IMR-90 (cell line): ENCODE measurements around the gene NOTCH2. TPM values are rescaled to one million over a fixed set of nuclear protein-coding genes. Genes with fewer than 3 reads are reported as not detected.

Source experiments
- ATAC-seq: fragments of 200-7000 bp; cut with Tn5 transposase; 2 replicates; pipeline ENCODE4 v1.9.1; 2020; ENCODE audit warnings: low read depth, mild to moderate bottlenecking, moderate library complexity
- BruUV-seq: library from RNA; stranded (reverse); fragments of 400-500 nt; replicated peaks from 2 replicates; lab custom pipeline; 2021; lab: Mats Ljungman, UMichigan
- CTCF ChIA-PET: fragments of 300-600 bp; formaldehyde crosslinking; extraction: SDS; loops from one replicate; lab custom pipeline; 2021; ENCODE audit warnings: antibody characterized with exemption; lab: Yijun Ruan, JAX
- POLR2A ChIA-PET: fragments of 300-600 bp; sonication (Branson Sonifier 250); formaldehyde crosslinking; loops from one replicate; lab custom pipeline; 2022; ENCODE audit warnings: antibody characterized with exemption; ENCODE audit not compliant: unreplicated experiment; lab: Charles Lee
- DNase-seq: peaks from one replicate; pipeline ENCODE4 v3.0.0; 2013
- H2AFZ ChIP-seq: replicated peaks from 2 replicates; pipeline ENCODE3; 2013; ENCODE audit warnings: low read length, mild to moderate bottlenecking; ENCODE audit not compliant: poor library complexity
- H2AK5ac ChIP-seq: 2 replicates; pipeline ENCODE4 v1.6.1; 2013; ENCODE audit warnings: low read depth, low read length, inconsistent platforms
- H2AK9ac ChIP-seq: replicated peaks from 2 replicates; pipeline ENCODE3; 2013; ENCODE audit warnings: mild to moderate bottlenecking, low read depth, low read length, moderate library complexity; ENCODE audit not compliant: poor library complexity
- H2BK120ac ChIP-seq: 2 replicates; pipeline ENCODE4 v1.6.1; 2013; ENCODE audit warnings: low read depth, low read length, inconsistent platforms
- H2BK15ac ChIP-seq: 3 replicates; pipeline ENCODE4 v1.6.1; 2013; ENCODE audit warnings: low read depth, low read length, inconsistent platforms
- H2BK20ac ChIP-seq: 2 replicates; pipeline ENCODE4 v1.6.1; 2013; ENCODE audit warnings: low read depth, mild to moderate bottlenecking, inconsistent platforms, low read length, moderate library complexity
- H2BK5ac ChIP-seq: 2 replicates; pipeline ENCODE4 v1.6.1; 2013; ENCODE audit warnings: mild to moderate bottlenecking, low read depth, low read length, inconsistent platforms; ENCODE audit not compliant: poor library complexity, severe bottlenecking
- H3K14ac ChIP-seq: replicated peaks from 2 replicates; pipeline ENCODE4 v1.6.1; 2013; ENCODE audit warnings: low read depth, low read length, inconsistent platforms
- H3K18ac ChIP-seq: 2 replicates; pipeline ENCODE4 v1.6.1; 2013; ENCODE audit warnings: low read depth, low read length, control low read depth
- H3K23ac ChIP-seq: 2 replicates; pipeline ENCODE4 v1.6.1; 2013; ENCODE audit warnings: low read depth, low read length, inconsistent platforms
- H3K27ac ChIP-seq: 2 replicates; pipeline ENCODE4 v1.5.1; 2013; ENCODE audit warnings: mild to moderate bottlenecking, control low read depth, low read length; ENCODE audit not compliant: insufficient read depth
- H3K27me3 ChIP-seq: 2 replicates; pipeline ENCODE4 v1.6.1; 2013; ENCODE audit warnings: low read length; ENCODE audit not compliant: control insufficient read depth, insufficient read depth
- H3K36me3 ChIP-seq: 2 replicates; pipeline ENCODE4 v1.6.1; 2013; ENCODE audit warnings: low read length, mixed read lengths; ENCODE audit not compliant: control insufficient read depth, insufficient read depth
- H3K4ac ChIP-seq: 2 replicates; pipeline ENCODE4 v1.6.1; 2013; ENCODE audit warnings: low read depth, low read length, inconsistent platforms
- H3K4me1 ChIP-seq: 2 replicates; pipeline ENCODE4 v1.6.1; 2013; ENCODE audit warnings: low read length, mixed read lengths; ENCODE audit not compliant: control insufficient read depth, insufficient read depth
- H3K4me2 ChIP-seq: 2 replicates; pipeline ENCODE4 v1.6.1; 2013; ENCODE audit warnings: low read depth, mild to moderate bottlenecking, control low read depth, low read length, moderate library complexity
- H3K4me3 ChIP-seq: 2 replicates; pipeline ENCODE4 v1.5.1; 2013; ENCODE audit warnings: low read depth, mild to moderate bottlenecking, control low read depth, low read length, moderate library complexity; ENCODE audit not compliant: insufficient read depth
- H3K56ac ChIP-seq: 2 replicates; pipeline ENCODE4 v1.6.1; 2013; ENCODE audit warnings: low read length, inconsistent platforms; ENCODE audit not compliant: insufficient read depth; ENCODE audit errors: extremely low read depth
- H3K79me1 ChIP-seq, 2 experiments: 2 replicates each; pipeline ENCODE4 v1.6.1; 2013; ENCODE audit warnings: low read length in 2 of 2, inconsistent platforms in 1 of 2, low read depth in 1 of 2
- H3K9ac ChIP-seq: 2 replicates; pipeline ENCODE4 v1.6.1; 2013; ENCODE audit warnings: low read depth, low read length, control low read depth
- H3K9me1 ChIP-seq: 2 replicates; pipeline ENCODE4 v1.6.1; 2013; ENCODE audit warnings: low read length, inconsistent platforms; ENCODE audit not compliant: insufficient read depth
- H3K9me3 ChIP-seq: 2 replicates; pipeline ENCODE4 v1.6.1; 2013; ENCODE audit warnings: low read length; ENCODE audit not compliant: control insufficient read depth, insufficient read depth
- H4K20me1 ChIP-seq: 2 replicates; pipeline ENCODE4 v1.6.1; 2013; ENCODE audit warnings: low read length, inconsistent platforms; ENCODE audit not compliant: insufficient read depth
- H4K5ac ChIP-seq: 2 replicates; pipeline ENCODE4 v1.6.1; 2013; ENCODE audit warnings: mild to moderate bottlenecking, low read depth, low read length, control low read depth
- H4K8ac ChIP-seq, 2 experiments: 2 replicates each; pipeline ENCODE4 v1.6.1; 2013; ENCODE audit warnings: low read depth in 2 of 2, low read length in 2 of 2, control low read depth in 1 of 2, inconsistent platforms in 1 of 2
- H4K91ac ChIP-seq: 2 replicates; pipeline ENCODE4 v1.6.1; 2013; ENCODE audit warnings: low read depth, low read length, inconsistent platforms; ENCODE audit not compliant: insufficient read depth
- CEBPB ChIP-seq: IDR thresholded peaks from 2 replicates; pipeline ENCODE4 v1.6.1; 2012; ENCODE audit warnings: low read depth, low read length, improper control_type of control experiment
- CHD1 ChIP-seq: IDR thresholded peaks from 2 replicates; pipeline ENCODE4 v1.6.1; 2012; ENCODE audit warnings: low read depth, low read length, improper control_type of control experiment
- FOS ChIP-seq: fragments of 150-350 bp; IDR thresholded peaks from 2 replicates; pipeline ENCODE4 v1.6.1; 2016; ENCODE audit warnings: low read depth, low read length
- MAFK ChIP-seq: IDR thresholded peaks from 2 replicates; pipeline ENCODE4 v1.6.1; 2012; ENCODE audit warnings: low read depth, low read length, improper control_type of control experiment
- MAZ ChIP-seq: IDR thresholded peaks from 2 replicates; pipeline ENCODE4 v1.6.1; 2012; ENCODE audit warnings: low read depth, mild to moderate bottlenecking, low read length, improper control_type of control experiment, moderate library complexity, borderline replicate concordance
- MXI1 ChIP-seq: IDR thresholded peaks from 2 replicates; pipeline ENCODE4 v1.6.1; 2012; ENCODE audit warnings: low read depth, mild to moderate bottlenecking, low read length, moderate library complexity, borderline replicate concordance
- NFE2L2 ChIP-seq: fragments of 150-350 bp; IDR thresholded peaks from 2 replicates; pipeline ENCODE4 v1.6.1; 2016; ENCODE audit warnings: low read depth, mild to moderate bottlenecking, low read length
- POLR2A ChIP-seq: IDR thresholded peaks from 2 replicates; pipeline ENCODE4 v1.6.1; 2012; ENCODE audit warnings: mild to moderate bottlenecking, low read depth, low read length
- RAD21 ChIP-seq: IDR thresholded peaks from 2 replicates; pipeline ENCODE4 v1.6.1; 2012; ENCODE audit warnings: low read length, improper control_type of control experiment
- RCOR1 ChIP-seq: IDR thresholded peaks from 2 replicates; pipeline ENCODE4 v1.6.1; 2012; ENCODE audit warnings: mild to moderate bottlenecking, low read length, improper control_type of control experiment; ENCODE audit not compliant: insufficient replicate concordance
- SMC3 ChIP-seq: fragments of 150-350 bp; IDR thresholded peaks from 2 replicates; pipeline ENCODE4 v1.6.1; 2016; ENCODE audit warnings: low read depth, mild to moderate bottlenecking, antibody characterized with exemption, low read length, moderate library complexity
- WGBS, 2 experiments: methylation state at CpG; one replicate each; pipeline versions ENCODE4 v1.1.5 to v1.1.7; 2013; ENCODE audit warnings: missing lambda C conversion rate in 2 of 2; ENCODE audit not compliant: insufficient read length in 1 of 2; ENCODE audit errors: extremely low coverage in 2 of 2; 5-methylcytosine and 5-hydroxymethylcytosine counted together
- dilution Hi-C: fragments of 300-500 bp; cut with HindIII; formaldehyde crosslinking; loops from one replicate; pipeline ENCODE4 v1.14.3; 2018; ENCODE audit warnings: low sequenced_read_pairs; ENCODE audit not compliant: unreplicated experiment
- in situ Hi-C: fragments of 300-500 bp; cut with MboI; formaldehyde crosslinking; loops from 3 replicates; pipeline ENCODE4 v1.14.3; 2019; ENCODE audit warnings: low sequenced_read_pairs, inconsistent platforms, mixed read lengths
- intact Hi-C: fragments of 100-400 bp; cut with micrococcal nuclease; formaldehyde crosslinking; loops from 2 replicates; pipeline ENCODE4 v1.10.0; 2022
- polyA plus RNA-seq, 3 experiments: library from polyadenylated mRNA; depleted of rRNA; stranded (reverse); fragments of >200 nt; gene quantifications; 2 replicates each; pipeline ENCODE4 v1.2.3, GENCODE V29; 2012; ENCODE audit warnings: low replicate concordance in 1 of 3
- total RNA-seq: library from RNA; depleted of rRNA; stranded (reverse); fragments of >200 nt; gene quantifications from 2 replicates; pipeline ENCODE4 v1.2.3, GENCODE V29; 2012
- TF ChIP-seq, protein P1 (sequence below): conservative IDR thresholded peaks from 2 replicates; pipeline ENCODE4 v1.5.1; 2012; ENCODE audit warnings: mild to moderate bottlenecking, low read depth, low read length, improper control_type of control experiment
- TF ChIP-seq, protein P2 (sequence below): fragments of 150-350 bp; IDR thresholded peaks from 2 replicates; pipeline ENCODE4 v1.6.1; 2017; ENCODE audit warnings: mild to moderate bottlenecking, antibody characterized with exemption, low read length, low read depth
- TF ChIP-seq, protein P3 (sequence below): fragments of 150-350 bp; IDR thresholded peaks from 2 replicates; pipeline ENCODE4 v1.6.1; 2016; ENCODE audit warnings: low read depth, mild to moderate bottlenecking, low read length, moderate library complexity, borderline replicate concordance

NOTCH2 gene
- total and polyA plus RNA-seq, 2 of the 4 experiments (the other 2 are of a cell fraction) = 40.4 to 131 TPM

DNA sequence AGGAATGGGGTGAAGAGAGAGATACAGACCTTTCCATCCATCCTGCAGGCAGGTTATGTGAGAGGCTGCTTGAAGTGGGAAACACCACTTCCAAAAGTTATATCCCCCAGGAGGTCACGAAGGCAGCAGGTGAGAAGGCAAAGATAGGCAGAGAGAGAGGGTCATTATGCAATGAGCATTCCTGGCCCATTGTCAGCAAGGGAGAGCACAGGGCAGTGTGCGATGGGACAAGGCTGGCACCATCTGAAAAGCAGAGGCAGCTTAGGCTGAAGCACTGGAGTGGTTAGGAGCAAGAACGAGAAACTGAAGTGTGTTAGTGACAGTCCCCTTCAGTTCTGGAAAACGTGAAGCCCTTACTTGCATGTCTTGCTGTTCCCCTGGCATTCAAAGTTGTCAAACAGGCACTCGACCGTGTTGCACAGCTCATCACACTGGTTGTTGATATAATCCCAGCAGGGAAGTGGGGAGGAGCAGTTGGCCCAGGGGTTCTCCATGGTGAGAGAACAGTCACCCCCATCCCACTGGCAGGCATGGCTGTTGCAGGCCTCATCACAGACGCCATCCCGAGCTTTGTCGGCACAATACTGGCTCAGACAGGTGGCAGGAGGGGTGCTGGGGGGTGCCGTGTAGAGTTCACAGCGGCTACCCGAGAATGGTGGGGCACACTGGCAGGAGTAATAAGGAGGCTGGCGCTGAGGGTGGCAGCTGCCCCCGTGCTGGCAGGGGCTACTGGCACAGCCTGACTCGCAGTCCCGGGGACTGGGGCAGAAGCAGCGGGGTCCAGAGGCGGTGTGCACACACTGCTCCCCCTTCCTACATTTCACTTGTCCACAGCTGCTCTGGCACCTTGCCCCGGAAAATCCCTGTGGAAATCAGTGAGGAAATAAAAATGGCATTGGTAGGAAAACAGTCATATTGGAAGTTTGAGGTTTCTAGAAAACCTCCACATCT, 144.2 kb downstream of the NOTCH2 start:
- no peaks in the 10 kb centered on the region for H3K4me1 ChIP-seq
- no peak overlapping the region for H3K4me2 ChIP-seq
- no peaks in the 10 kb centered on the region for H3K27me3 ChIP-seq
- H2BK120ac ChIP-seq = no peak overlapping the region
- H4K8ac ChIP-seq = no peak overlapping the region
- H3K79me1 ChIP-seq = peaks cover 4 to 17% of the 10 kb centered on the region in 2 experiments; a peak in 2 of 4 replicates
- no peak overlapping the region for H2BK5ac ChIP-seq
- H3K18ac ChIP-seq = no peak overlapping the region
- POLR2A ChIA-PET = no interaction called here
- no peak for ATAC-seq
- no peaks in the 10 kb centered on the region for H3K9me3 ChIP-seq
- H3K27ac ChIP-seq = no peak overlapping the region
- H3K9me1 ChIP-seq = peaks cover 10% of the 10 kb centered on the region; the same call in 1 of the 2 replicates
- no peak overlapping the region for H2AK5ac ChIP-seq
- intact Hi-C loops = loop anchor here (10.0 kb wide), 1 partner anchor 180 kb away; no protein-coding TSS in a partner anchor
- no peak for DNase-seq
- no peak overlapping the region for H2BK20ac ChIP-seq
- in situ Hi-C loops = loop anchor here (10.0 kb wide), 1 partner anchor 190 kb away; no protein-coding TSS in a partner anchor
- H3K36me3 ChIP-seq = peaks cover 64% of the 10 kb centered on the region
- 94% methylated on average over 3 of the region's 19 CpGs; no CpG with 5 or more reads in 1 of the 2 experiments for WGBS, 2 experiments
- no peak overlapping the region for H4K5ac ChIP-seq
- H3K9ac ChIP-seq = no peak overlapping the region
- H2BK15ac ChIP-seq = no peak overlapping the region
- no peaks in the 10 kb centered on the region for H4K20me1 ChIP-seq
- H4K91ac ChIP-seq = no peak overlapping the region
- H2AFZ ChIP-seq = no peak overlapping the region
- H3K14ac ChIP-seq = no peak overlapping the region
- H3K4me3 ChIP-seq = no peak overlapping the region
- no TSS peak for BruUV-seq
- no peak overlapping the region for H3K23ac ChIP-seq
- no peak overlapping the region for H3K56ac ChIP-seq
- dilution Hi-C loops = no loop called here
- H2AK9ac ChIP-seq = no peak overlapping the region
- no peak overlapping the region for H3K4ac ChIP-seq
- CTCF ChIA-PET = no interaction called here
- TF ChIP-seq SMC3 = no peak
- TF ChIP-seq, protein P1, sequence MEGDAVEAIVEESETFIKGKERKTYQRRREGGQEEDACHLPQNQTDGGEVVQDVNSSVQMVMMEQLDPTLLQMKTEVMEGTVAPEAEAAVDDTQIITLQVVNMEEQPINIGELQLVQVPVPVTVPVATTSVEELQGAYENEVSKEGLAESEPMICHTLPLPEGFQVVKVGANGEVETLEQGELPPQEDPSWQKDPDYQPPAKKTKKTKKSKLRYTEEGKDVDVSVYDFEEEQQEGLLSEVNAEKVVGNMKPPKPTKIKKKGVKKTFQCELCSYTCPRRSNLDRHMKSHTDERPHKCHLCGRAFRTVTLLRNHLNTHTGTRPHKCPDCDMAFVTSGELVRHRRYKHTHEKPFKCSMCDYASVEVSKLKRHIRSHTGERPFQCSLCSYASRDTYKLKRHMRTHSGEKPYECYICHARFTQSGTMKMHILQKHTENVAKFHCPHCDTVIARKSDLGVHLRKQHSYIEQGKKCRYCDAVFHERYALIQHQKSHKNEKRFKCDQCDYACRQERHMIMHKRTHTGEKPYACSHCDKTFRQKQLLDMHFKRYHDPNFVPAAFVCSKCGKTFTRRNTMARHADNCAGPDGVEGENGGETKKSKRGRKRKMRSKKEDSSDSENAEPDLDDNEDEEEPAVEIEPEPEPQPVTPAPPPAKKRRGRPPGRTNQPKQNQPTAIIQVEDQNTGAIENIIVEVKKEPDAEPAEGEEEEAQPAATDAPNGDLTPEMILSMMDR = no peak
- no peak for TF ChIP-seq RAD21
- TF ChIP-seq, protein P2, sequence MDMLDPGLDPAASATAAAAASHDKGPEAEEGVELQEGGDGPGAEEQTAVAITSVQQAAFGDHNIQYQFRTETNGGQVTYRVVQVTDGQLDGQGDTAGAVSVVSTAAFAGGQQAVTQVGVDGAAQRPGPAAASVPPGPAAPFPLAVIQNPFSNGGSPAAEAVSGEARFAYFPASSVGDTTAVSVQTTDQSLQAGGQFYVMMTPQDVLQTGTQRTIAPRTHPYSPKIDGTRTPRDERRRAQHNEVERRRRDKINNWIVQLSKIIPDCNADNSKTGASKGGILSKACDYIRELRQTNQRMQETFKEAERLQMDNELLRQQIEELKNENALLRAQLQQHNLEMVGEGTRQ = no peak
- TF ChIP-seq MAFK = no peak
- TF ChIP-seq FOS = no peak
- no peak for TF ChIP-seq NFE2L2
- TF ChIP-seq, protein P3, sequence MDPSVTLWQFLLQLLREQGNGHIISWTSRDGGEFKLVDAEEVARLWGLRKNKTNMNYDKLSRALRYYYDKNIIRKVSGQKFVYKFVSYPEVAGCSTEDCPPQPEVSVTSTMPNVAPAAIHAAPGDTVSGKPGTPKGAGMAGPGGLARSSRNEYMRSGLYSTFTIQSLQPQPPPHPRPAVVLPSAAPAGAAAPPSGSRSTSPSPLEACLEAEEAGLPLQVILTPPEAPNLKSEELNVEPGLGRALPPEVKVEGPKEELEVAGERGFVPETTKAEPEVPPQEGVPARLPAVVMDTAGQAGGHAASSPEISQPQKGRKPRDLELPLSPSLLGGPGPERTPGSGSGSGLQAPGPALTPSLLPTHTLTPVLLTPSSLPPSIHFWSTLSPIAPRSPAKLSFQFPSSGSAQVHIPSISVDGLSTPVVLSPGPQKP = no peak
- no peak for TF ChIP-seq CEBPB
- TF ChIP-seq RCOR1 = no peak
- TF ChIP-seq MAZ = no peak
- TF ChIP-seq CHD1 = no peak
- TF ChIP-seq MXI1 = no peak
- no peak for TF ChIP-seq POLR2A
